Transverse colon (tissue), 4 donors: ENCODE measurements around the gene GMPPA.

ENCODE experiments used
- POLR2AphosphoS5 ChIP-seq, 3 donors: sonication (generic); formaldehyde crosslinking; IDR thresholded peaks; one replicate each; pipeline ENCODE4 v1.6.1; 2016; ENCODE audit warnings: antibody characterized with exemption in 3 of 3
- TF ChIP-seq, protein P1 (sequence below), 5 experiments: fragments of 200-600 bp in 3 of 5; fragments of 450-650 bp in 2 of 5; sonication (generic) in 3 of 5; IDR thresholded peaks; 1 replicate in 2 of 5; 2 replicates in 3 of 5; pipeline ENCODE4 v1.5.1; 2016 to 2017; ENCODE audit warnings: antibody characterized with exemption in 5 of 5, inconsistent platforms in 3 of 5, mild to moderate bottlenecking in 2 of 5, moderate library complexity in 1 of 5

DNA sequence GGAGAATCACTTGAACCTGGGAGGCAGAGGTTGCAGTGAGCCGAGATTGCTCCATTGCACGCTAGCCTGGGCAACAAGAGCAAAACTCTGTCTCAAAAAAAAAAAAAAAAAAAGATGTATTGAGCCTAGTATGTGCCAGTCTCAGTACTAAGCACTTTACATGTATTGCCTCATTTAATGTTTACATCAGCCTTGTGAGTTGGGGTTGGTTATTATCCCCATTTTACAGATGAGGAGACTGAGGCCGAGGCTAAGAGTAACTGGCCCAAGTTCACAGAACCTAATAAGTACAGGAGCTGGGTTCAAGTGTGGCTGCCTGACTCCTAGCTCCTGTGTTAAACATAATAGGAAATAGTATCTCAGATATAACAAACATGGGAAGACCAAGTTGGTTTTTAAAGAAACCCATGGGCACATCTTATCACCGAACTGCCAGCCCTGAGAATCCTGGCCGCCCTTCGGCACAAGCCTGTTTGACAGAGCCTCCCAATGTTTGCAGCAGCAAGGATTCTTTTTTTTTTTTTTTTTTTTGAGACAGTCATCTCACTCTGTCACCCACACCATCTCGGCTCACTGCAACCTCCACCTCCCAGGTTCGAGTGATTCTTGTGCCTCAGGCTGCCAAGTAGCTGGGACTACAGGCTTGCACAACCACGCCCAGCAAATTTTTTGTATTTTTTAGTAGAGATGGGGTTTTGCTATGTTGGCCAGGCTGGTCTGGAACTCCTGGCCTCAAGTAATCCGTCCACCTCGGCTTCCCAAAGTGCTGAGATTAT is 24.2 kb upstream of the GMPPA start:
- TF ChIP-seq, protein P1, sequence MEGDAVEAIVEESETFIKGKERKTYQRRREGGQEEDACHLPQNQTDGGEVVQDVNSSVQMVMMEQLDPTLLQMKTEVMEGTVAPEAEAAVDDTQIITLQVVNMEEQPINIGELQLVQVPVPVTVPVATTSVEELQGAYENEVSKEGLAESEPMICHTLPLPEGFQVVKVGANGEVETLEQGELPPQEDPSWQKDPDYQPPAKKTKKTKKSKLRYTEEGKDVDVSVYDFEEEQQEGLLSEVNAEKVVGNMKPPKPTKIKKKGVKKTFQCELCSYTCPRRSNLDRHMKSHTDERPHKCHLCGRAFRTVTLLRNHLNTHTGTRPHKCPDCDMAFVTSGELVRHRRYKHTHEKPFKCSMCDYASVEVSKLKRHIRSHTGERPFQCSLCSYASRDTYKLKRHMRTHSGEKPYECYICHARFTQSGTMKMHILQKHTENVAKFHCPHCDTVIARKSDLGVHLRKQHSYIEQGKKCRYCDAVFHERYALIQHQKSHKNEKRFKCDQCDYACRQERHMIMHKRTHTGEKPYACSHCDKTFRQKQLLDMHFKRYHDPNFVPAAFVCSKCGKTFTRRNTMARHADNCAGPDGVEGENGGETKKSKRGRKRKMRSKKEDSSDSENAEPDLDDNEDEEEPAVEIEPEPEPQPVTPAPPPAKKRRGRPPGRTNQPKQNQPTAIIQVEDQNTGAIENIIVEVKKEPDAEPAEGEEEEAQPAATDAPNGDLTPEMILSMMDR (IDR thresholded peaks at IDR 0.05): no peak
- no peak for TF ChIP-seq POLR2AphosphoS5 (IDR thresholded peaks at IDR 0.05)
